HepG2 (cell line): Measurements from ENCODE around the gene SNRNP200. TPM values are rescaled to one million over a fixed set of nuclear protein-coding genes. Genes with fewer than 3 reads are reported as not detected.
A peak's percentile ranks its signal among the peaks of the same experiment; 100 is the strongest.

ENCODE experiments used
- ARNT2 ChIP-seq: sonication (generic); formaldehyde crosslinking; IDR thresholded peaks from 2 replicates; pipeline ENCODE4 v1.8.0; 2022; ENCODE audit warnings: mild to moderate bottlenecking, low read depth, missing genetic modification reagents, moderate library complexity
- CBX5 ChIP-seq: sonication (generic); formaldehyde crosslinking; IDR thresholded peaks from 2 replicates; pipeline ENCODE4 v1.4.0; 2020; ENCODE audit warnings: missing genetic modification reagents, borderline replicate concordance
- GPBP1L1 ChIP-seq: sonication (generic); formaldehyde crosslinking; IDR thresholded peaks from 2 replicates; pipeline ENCODE4 v1.5.0; 2020; ENCODE audit warnings: mild to moderate bottlenecking, missing genetic modification reagents
- HDAC2 ChIP-seq: sonication (generic); formaldehyde crosslinking; IDR thresholded peaks from 2 replicates; pipeline ENCODE4 v1.4.0; 2020; ENCODE audit warnings: missing genetic modification reagents
- IRX3 ChIP-seq: sonication (generic); formaldehyde crosslinking; IDR thresholded peaks from 2 replicates; pipeline ENCODE4 v1.8.1; 2023; ENCODE audit warnings: mild to moderate bottlenecking, low read depth, missing genetic modification reagents, borderline replicate concordance
- KDM5B ChIP-seq: sonication (generic); formaldehyde crosslinking; IDR thresholded peaks from 2 replicates; pipeline ENCODE4 v1.4.0; 2020; ENCODE audit warnings: missing genetic modification reagents, mild to moderate bottlenecking, borderline replicate concordance
- SAP130 ChIP-seq: IDR thresholded peaks from 2 replicates; pipeline ENCODE4 v1.6.1; 2016; ENCODE audit warnings: low read depth
- SNAI1 ChIP-seq: sonication (generic); formaldehyde crosslinking; IDR thresholded peaks from 2 replicates; pipeline ENCODE4 v1.5.0; 2020; ENCODE audit warnings: mild to moderate bottlenecking, missing genetic modification reagents, borderline replicate concordance
- SNRNP70 ChIP-seq: fragments of 200-400 bp; formaldehyde crosslinking; IDR thresholded peaks from 2 replicates; pipeline ENCODE4 v1.6.1; 2017; ENCODE audit warnings: mild to moderate bottlenecking, low read depth, low read length, moderate library complexity
- ZBTB39 ChIP-seq: sonication (generic); formaldehyde crosslinking; IDR thresholded peaks from 2 replicates; pipeline ENCODE4 v1.5.0; 2020; ENCODE audit warnings: missing genetic modification reagents
- ZFP62 ChIP-seq: sonication (generic); formaldehyde crosslinking; IDR thresholded peaks from 2 replicates; pipeline ENCODE4 v1.4.0; 2020; ENCODE audit warnings: missing genetic modification reagents
- ZNF143 ChIP-seq: sonication (generic); formaldehyde crosslinking; IDR thresholded peaks from 2 replicates; pipeline ENCODE4 v1.4.0; 2020; ENCODE audit warnings: missing genetic modification reagents
- ZNF230 ChIP-seq: sonication (generic); formaldehyde crosslinking; IDR thresholded peaks from 2 replicates; pipeline ENCODE4 v1.4.0; 2020; ENCODE audit warnings: mild to moderate bottlenecking, missing genetic modification reagents
- ZNF34 ChIP-seq: sonication (generic); formaldehyde crosslinking; IDR thresholded peaks from 2 replicates; pipeline ENCODE4 v1.4.0; 2020; ENCODE audit warnings: mild to moderate bottlenecking, missing genetic modification reagents, borderline replicate concordance
- ZNF510 ChIP-seq: sonication (generic); formaldehyde crosslinking; IDR thresholded peaks from 2 replicates; pipeline ENCODE4 v1.4.0; 2020; ENCODE audit warnings: low read depth, mild to moderate bottlenecking, missing genetic modification reagents
- ZNF598 ChIP-seq: sonication (generic); formaldehyde crosslinking; IDR thresholded peaks from 2 replicates; pipeline ENCODE4 v1.5.1; 2020; ENCODE audit warnings: mild to moderate bottlenecking, missing genetic modification reagents, borderline replicate concordance
- ZNF614 ChIP-seq: IDR thresholded peaks from 2 replicates; pipeline ENCODE4 v1.6.1; 2018; ENCODE audit warnings: missing biosample characterization, missing genetic modification reagents, inconsistent platforms, borderline replicate concordance
- ZNF660 ChIP-seq: sonication (generic); formaldehyde crosslinking; IDR thresholded peaks from 2 replicates; pipeline ENCODE4 v1.5.1; 2020; ENCODE audit warnings: mild to moderate bottlenecking, low read depth, missing genetic modification reagents, borderline replicate concordance
- ZNF703 ChIP-seq: sonication (generic); formaldehyde crosslinking; IDR thresholded peaks from 2 replicates; pipeline ENCODE4 v1.5.1; 2020; ENCODE audit warnings: missing genetic modification reagents, mild to moderate bottlenecking, moderate library complexity, borderline replicate concordance
- ZSCAN12 ChIP-seq: sonication (generic); formaldehyde crosslinking; IDR thresholded peaks from 2 replicates; pipeline ENCODE4 v1.9.0; 2021; ENCODE audit warnings: mild to moderate bottlenecking, missing genetic modification reagents
- polyA plus RNA-seq, 8 experiments: library from polyadenylated mRNA; depleted of rRNA in 3 of 8; stranded (reverse) in 7 of 8; unstranded in 1 of 8; fragments of >200 nt; fragmentation: Illumina TruSeq in 4 of 8; extraction: Trizol in 4 of 8; gene quantifications; 2 replicates each; pipeline versions ENCODE4 v1.2.1 to v1.2.3, GENCODE V29; 2011 to 2016; ENCODE audit warnings: low read depth in 4 of 8, missing spikeins in 1 of 8, mixed read lengths in 1 of 8; ENCODE audit not compliant: insufficient read depth in 1 of 8
- total RNA-seq, 5 experiments: library from RNA; depleted of rRNA; stranded (reverse); fragments of >200 nt; fragmentation: Illumina TruSeq; extraction: Trizol; gene quantifications; 2 replicates each; pipeline ENCODE4 v1.2.3, GENCODE V29; 2016; ENCODE audit warnings: low read depth in 1 of 5
- TF ChIP-seq, protein P1 (sequence below): sonication (generic); formaldehyde crosslinking; IDR thresholded peaks from 2 replicates; pipeline ENCODE4 v1.4.0; 2020; ENCODE audit warnings: mild to moderate bottlenecking, low read depth, missing genetic modification reagents
- TF ChIP-seq, protein P2 (sequence below): sonication (generic); formaldehyde crosslinking; conservative IDR thresholded peaks from 2 replicates; pipeline ENCODE4 v1.5.0; 2020; ENCODE audit warnings: missing genetic modification reagents

SNRNP200 gene
- total and polyA plus RNA-seq, 2 of the 13 experiments (the other 11 are each of a cell fraction or from before 2014, with no cell fraction given): 99.0 to 232 TPM

DNA sequence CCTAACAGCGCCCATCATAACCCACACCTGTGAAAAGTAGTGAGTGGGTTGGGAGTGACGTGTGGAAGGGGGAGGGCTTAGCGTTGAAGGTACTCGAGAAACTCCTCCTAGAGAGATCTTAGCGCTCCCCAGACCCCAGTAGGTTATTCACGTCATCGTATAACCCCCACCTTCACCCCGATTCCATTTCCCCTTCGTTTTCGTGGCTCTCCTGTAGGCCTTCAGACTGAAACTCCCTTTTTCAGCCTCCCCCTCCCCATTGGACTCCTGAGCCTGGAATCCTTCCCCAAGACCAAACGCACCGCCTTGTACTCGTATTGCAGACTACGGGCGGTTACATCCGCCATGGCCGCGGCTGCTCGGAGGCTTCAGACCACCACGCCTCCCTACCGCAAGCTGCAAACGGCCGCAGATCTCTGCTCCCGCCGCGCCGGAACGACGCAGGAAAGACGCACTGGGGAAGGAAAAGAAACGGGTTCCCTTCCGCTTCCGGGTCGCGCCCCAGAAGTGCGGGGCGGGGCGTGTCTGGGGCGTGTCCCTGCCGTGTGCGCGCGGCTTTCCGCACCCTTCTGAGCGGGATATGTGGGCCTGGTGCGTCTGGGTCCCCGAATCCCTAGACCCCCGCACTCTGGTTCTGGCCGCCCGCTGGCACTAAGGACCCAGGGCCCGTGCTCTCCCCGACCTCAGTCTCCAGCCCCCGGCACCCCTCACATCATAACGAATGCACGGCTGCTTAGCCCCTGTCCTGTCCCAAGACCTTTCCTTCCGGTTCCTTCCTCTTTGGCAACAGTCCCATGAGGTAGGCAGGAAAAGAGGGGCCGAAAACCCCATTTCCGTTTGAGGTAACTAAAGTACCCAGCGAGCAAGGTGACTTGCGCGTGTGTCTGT, at the start of gene SNRNP200 (continued):
- peak; percentile 87 for TF ChIP-seq ZBTB39 (CRISPR knock-in tag)
- peak; percentile 92 for TF ChIP-seq KDM5B (CRISPR knock-in tag)
- 0 out of 2 replicates have a peak, but pooled peaks have one; percentile 64 for TF ChIP-seq SNAI1 (CRISPR knock-in tag)
- peak; percentile 96; the same call in 1 of the 2 replicates for TF ChIP-seq ARNT2 (CRISPR knock-in tag)
- peak; percentile 88 for TF ChIP-seq HDAC2 (CRISPR knock-in tag)
- TF ChIP-seq ZNF598 (CRISPR knock-in tag): peak; percentile 99
- TF ChIP-seq ZNF614 (CRISPR knock-in tag): peak; percentile 93; the same call in 1 of the 2 replicates
- TF ChIP-seq ZNF510 (CRISPR knock-in tag): peak; percentile 91; the same call in 1 of the 2 replicates
- TF ChIP-seq SAP130 (CRISPR knock-in tag): peak; percentile 99
- no peak for TF ChIP-seq SNRNP70
- no peak; the same call in 1 of the 2 replicates for TF ChIP-seq ZNF660 (CRISPR knock-in tag)
- TF ChIP-seq ZNF703 (CRISPR knock-in tag): 0 out of 2 replicates have a peak, but pooled peaks have one; percentile 63
- TF ChIP-seq, protein P1, sequence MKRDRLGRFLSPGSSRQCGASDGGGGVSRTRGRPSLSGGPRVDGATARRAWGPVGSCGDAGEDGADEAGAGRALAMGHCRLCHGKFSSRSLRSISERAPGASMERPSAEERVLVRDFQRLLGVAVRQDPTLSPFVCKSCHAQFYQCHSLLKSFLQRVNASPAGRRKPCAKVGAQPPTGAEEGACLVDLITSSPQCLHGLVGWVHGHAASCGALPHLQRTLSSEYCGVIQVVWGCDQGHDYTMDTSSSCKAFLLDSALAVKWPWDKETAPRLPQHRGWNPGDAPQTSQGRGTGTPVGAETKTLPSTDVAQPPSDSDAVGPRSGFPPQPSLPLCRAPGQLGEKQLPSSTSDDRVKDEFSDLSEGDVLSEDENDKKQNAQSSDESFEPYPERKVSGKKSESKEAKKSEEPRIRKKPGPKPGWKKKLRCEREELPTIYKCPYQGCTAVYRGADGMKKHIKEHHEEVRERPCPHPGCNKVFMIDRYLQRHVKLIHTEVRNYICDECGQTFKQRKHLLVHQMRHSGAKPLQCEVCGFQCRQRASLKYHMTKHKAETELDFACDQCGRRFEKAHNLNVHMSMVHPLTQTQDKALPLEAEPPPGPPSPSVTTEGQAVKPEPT (CRISPR knock-in tag): peak; percentile 88; the same call in 1 of the 2 replicates
- TF ChIP-seq ZNF143 (CRISPR knock-in tag): peak; percentile 84
- peak; percentile 93 for TF ChIP-seq CBX5 (CRISPR knock-in tag)
- TF ChIP-seq ZNF34: peak; percentile 100
- TF ChIP-seq ZSCAN12: no peak
- TF ChIP-seq, protein P2, sequence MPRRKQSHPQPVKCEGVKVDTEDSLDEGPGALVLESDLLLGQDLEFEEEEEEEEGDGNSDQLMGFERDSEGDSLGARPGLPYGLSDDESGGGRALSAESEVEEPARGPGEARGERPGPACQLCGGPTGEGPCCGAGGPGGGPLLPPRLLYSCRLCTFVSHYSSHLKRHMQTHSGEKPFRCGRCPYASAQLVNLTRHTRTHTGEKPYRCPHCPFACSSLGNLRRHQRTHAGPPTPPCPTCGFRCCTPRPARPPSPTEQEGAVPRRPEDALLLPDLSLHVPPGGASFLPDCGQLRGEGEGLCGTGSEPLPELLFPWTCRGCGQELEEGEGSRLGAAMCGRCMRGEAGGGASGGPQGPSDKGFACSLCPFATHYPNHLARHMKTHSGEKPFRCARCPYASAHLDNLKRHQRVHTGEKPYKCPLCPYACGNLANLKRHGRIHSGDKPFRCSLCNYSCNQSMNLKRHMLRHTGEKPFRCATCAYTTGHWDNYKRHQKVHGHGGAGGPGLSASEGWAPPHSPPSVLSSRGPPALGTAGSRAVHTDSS (CRISPR knock-in tag): 0 out of 2 replicates have a peak, but pooled peaks have one; percentile 91
- TF ChIP-seq ZFP62 (CRISPR knock-in tag): 0 out of 2 replicates have a peak, but pooled peaks have one; percentile 86
- no peak for TF ChIP-seq IRX3
- peak; percentile 98 for TF ChIP-seq ZNF230 (CRISPR knock-in tag)
- TF ChIP-seq GPBP1L1 (CRISPR knock-in tag): no peak
